Activated T-cell treated with anti-CD3 and anti-CD28 coated beads, Interleukin-2, amount 50 U/mL, for 1 hour (primary cell): ENCODE data around the gene IFIT2.
"Not testable (repeated sequence)": the region's sequence is repeated elsewhere in the genome, so short reads cannot be mapped to it uniquely, and the experiment has no call there.

Experiments used
- DNase-seq: peaks from one replicate; pipeline ENCODE4 v3.0.0-alpha.2; 2020

IFIT2 gene

DNA sequence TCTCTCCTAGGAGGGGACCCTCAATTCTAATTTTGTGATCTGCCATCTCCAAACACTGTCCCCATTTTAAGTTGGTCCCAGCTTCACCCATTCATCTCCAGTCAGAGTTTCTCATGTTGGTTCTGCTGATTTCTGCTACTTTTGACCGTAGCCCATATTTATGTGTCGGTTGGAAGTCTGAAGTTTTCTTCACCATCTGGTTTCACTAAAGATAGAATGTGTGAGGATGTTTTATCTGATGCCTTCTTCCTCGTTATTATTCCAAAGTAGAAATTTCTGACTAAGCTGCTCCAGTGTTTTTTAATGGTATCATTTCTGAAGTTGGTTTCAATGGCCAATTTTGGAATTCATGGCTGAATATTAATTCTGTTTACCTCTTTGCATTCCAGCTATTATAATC lies 21.3 kb upstream of the IFIT2 start:
- no peak for DNase-seq

DNA sequence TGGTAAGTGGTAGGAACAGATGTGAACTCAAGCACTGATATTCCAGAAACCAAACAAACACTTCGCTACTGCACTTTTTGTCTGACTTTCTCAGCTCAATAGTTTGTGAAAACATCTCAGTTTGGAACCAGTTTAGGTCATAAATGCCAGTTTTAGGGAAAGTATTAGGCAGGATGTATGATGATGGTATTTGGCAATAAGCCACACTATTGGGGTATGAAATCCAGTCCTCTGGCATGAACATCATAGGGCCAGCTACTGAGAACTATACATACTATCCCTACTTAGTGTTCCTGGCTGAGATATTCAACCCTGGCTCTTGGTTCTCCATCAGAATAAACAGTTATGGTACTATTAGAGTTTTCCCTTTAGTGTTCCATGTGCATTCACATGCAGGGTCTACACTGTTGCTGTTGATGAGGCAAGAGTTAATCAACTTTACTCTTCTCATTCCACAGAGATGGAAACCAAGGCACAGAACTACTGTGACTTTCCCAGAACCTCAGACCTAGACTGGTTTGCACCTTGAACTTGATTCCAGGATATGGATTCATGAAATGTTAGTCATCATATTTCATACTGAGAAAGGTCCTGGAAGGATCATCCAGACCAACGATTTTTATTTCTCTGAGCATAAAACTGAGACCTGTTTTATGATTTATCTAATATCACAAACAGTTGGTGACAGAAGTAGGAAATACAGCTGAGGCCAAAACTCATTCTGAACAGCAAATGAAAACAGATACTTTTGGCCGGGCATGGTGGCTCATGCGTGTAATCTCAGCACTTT lies 20.0 kb upstream of the IFIT2 start:
- DNase-seq = no peak

DNA sequence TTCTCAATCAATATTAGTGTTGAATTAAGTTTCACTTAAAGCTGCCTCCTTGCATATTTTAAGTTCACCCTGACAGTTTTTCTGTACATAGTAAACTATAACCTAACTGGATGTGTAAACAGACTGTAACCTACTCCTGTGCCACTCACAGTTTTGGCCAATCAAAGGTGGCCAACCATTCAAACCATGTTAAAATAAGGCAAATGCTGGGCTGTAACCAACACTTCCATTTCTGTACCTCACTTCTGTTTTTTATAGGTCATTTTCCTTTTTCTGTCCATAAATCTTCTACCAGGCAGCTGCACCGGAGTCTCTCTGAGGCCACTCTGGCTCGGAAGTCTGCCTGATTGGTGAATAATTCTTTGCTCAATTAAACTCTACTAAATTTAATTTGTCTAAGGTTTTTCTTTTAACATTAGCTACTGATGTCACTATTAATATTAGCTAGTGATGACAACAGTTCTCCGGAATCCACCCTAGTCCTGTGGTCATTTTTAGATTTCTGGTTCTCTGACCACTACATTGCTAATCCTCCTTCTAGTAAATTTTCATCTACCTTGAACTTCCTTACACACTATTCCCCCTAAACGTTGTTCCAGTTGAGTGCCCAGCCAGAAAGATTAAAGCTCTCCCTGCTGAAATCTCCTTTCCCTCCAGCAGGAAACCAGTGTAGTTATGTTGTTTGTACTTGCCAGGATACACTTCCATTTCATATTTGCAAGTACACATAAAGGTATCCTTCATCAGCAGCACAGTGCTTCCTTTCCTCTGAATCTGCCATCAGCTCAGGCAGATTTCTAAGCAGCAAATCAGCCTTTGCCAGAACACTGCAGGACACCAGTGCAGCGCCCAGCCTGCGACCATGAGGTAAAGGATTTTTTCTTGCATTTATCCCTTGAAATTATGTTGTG lies 18.6 kb upstream of the IFIT2 start:
- DNase-seq = no peak

DNA sequence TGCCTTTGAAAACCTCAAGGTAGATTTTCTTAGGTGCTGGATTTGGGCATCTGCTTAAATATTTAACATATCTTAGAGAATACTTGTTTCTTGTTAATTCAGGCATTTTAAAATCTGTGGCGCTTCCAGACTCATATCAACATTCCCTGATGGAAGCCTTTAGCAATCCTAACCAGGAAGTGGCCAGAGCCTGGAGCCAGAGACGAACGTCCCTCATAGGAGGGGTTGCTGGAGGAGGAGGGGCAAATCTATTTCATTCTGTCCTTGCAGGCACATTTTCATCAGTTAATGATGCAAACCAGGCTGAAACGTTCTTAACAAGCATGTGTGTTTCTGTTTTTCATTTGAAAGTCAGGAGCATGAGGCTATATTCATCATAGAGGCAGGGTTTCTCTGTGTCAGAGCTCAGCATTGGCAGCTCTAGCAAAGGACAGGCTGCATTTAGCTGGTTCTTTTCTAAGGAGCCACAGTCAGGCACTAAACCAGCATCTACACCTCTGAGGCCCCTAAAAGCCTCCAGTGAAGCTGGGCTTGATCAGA lies 17.8 kb upstream of the IFIT2 start:
- no peak for DNase-seq

DNA sequence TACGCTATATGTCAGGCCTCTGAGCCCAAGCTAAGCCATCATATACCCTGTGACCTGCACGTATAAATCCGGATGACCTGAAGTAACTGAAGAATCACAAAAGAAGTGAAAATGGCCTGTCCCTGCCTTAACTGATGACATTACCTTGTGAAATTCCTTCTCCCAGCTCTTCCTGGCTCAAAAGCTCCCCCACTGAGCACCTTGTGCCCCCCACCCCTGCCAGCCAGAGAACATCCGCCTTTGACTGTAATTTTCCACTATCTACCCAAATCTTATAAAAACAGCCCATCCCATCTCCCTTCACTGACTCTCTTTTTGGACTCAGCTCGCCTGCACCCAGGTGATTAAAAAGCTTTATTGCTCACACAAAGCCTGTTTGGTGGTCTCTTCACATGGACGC lies 17.1 kb upstream of the IFIT2 start:
- not testable (repeated sequence) for DNase-seq

DNA sequence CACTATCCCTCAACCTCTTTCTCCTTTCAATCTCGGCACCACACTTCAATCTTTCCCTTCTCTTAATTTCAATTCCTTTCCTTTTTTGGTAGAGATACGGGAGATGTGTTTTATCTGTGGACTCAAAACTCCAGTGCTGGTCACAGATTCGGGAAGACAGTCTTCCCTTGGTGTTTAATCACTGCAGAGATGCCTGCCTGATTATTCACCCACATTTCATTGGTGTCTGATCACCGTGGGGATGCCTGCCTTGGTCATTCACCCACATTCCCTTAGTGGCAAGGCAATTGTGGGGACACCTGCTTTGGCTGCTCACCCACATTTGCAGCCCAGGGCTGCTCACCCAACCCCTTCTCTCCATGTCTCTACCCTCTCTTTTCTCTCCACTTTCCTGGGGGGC lies 16.5 kb upstream of the IFIT2 start:
- DNase-seq = not testable (repeated sequence)

DNA sequence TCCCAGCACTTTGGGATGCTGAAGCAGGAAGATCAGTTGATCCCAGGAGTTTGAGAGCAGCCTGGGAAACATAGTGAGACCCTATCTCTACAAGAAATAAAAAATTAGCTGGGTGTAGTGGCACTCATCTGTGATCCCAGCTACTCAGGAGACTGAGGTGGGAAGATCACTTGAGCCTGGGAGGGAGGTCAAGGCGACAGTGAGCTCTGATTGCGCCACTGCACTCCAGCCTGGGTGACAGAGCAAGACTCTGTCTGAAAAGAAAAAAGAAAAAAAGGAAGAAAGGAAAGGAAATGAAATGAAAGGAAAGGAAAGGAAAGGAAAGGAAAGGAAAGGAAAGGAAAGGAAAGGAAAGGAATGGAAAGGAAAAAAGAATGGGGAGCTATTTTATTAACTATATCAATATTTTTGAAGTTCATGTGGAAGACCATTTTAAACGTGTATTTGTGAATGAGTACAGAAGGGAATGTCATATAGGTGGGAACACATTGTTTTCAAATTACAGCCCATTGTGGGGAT lies 7.1 kb upstream of the IFIT2 start:
- no peak for DNase-seq

DNA sequence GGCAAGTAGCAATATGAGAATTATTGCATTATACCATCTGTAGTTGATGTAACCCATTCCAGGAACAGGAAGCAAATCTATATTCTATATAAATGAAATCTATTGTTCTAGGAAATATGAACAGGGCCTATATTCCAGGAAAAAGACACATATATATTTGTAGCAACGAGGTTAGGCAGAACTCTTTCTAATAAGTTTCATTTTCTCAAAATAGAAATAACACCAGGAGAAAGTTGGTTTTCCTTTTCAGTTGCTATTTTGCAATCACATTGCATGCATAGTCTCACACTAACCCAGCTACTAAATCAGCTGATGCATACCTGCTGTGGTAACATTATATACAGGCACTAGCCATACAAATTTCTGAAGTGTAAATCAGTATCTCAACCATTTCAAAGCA lies 6.2 kb upstream of the IFIT2 start:
- DNase-seq = no peak

DNA sequence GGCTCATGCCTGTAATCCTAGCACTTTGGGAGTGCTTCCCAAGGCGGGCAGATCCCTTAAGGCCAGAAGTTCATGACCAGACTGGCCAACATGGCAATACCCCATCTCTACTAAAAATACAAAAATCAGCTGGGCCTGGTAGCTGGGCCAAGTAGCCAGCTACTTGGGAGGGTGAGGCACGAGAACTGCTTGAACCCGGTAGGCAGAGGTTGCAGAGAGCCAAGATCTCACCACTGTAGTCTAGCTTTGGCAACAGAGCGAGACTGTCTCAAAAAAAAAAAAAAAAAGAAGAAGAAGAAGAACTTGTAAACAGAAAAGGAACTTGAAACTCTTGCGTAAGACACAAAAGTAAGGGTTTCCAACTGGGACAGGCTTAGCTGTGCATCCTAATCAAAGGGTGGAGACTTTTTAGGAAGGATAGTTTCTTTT lies 5.6 kb upstream of the IFIT2 start:
- DNase-seq = no peak

DNA sequence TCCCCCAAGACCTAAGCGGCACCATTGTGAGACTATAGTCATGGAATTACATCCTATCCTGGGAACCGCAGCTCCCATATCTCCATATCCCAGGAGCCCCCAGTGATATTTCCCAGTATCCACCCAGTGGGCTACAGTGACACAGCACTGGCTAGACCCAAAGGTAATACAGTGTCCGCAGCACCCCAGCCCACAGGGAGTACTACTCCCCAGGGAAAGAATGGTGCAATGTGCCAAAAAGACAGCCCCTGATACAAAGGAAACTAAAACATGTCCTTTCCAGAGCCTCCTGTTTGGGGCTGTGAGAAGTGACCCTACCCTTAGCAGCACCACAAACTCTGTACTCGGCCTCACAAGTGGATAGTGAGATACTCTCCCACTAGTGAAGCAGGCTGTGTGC lies 4.5 kb upstream of the IFIT2 start:
- DNase-seq = no peak

DNA sequence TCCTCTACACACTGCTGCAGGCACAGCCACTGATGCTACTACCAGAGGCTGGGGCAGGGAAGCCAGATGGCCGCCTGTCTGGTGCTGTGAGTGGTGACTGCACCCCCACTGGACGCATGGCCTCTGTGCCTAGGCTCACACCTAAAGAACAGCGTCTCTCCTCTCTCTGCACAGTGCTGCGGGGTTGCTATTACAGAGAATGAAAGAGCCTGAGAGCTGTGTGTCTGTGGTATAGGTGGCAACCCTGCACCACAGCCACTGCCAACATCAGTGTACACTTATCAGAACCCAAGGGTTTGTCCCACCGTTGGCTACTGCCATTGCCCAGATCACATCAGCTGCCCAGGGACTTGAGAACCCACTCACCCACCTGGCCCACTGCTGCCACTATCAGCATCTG lies 4.1 kb upstream of the IFIT2 start:
- DNase-seq = no peak

DNA sequence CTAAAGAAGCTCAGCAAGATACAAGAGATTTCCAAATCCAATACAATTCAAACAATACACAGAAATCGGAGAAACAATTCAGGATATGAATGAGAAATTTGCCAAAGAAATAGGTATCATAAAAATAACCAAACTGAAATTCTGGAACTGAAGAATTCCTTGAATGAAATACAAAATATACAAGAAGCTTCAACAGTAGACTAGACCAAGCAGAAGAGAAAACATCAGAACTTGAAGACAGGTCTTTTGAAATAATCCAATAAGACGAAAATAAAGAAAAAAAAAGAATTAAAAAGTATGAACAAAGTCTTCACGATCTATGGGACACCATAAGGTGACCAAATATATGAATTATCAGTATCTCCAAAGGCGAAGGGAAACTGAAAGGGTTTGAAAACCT lies 2.8 kb upstream of the IFIT2 start:
- no peak for DNase-seq

DNA sequence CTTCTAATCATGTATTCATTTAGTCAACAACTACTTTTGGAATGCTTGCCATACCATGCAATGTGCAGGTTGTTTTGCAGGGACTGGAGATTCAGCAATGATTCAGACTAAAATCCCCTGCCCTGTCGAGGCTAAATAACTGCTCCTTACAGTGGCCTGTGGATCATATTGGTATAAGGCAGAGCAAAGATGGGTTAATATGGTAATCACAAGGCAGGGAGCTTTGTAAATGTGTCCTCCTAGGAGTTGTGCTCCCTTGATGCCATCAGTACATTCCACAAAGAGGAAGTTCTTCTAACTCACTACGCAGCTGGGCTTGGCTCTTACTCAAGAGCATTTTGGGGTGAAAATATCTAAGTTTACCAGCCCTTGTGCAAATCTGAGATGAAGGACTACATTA lies 614 bp upstream of the IFIT2 start:
- DNase-seq = no peak

DNA sequence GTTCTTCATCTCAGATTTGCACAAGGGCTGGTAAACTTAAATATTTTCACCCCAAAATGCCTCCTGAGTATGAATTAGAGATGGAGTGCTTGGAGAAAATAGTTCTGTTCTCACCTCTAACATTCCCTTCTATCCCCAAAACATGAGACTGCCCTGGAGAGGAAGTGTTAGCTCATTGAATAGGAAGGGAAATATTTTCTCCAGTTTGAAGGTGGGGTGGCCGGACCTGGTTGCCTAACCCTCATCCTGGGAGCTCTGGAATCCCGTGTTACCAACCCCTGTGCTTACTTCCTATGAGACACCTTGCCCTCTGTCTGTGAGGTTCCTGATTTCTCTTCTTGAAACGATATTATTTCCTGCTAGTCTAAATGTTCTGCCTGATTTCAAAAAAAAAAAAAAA lies 779 bp downstream of the IFIT2 start:
- DNase-seq = no peak

DNA sequence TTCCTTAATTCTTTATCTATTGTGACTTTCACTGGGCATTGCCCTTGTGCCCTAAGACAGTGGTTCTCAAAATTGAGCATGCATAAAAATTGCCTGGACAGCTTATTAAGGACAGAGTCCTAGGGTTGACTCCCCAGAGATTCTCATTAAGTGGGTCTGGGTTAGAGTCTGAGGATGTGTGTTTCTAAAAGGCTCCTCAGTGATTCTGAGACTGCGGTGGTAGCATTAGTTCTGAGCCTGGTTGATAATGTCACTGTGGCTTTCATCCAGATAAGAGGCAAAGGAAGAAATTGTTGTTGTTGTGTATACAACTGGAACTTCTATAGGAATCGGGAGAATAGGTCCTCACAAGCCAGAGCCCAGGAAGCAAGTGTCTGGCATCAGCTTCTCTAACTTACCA lies 1.3 kb downstream of the IFIT2 start:
- no peak for DNase-seq

DNA sequence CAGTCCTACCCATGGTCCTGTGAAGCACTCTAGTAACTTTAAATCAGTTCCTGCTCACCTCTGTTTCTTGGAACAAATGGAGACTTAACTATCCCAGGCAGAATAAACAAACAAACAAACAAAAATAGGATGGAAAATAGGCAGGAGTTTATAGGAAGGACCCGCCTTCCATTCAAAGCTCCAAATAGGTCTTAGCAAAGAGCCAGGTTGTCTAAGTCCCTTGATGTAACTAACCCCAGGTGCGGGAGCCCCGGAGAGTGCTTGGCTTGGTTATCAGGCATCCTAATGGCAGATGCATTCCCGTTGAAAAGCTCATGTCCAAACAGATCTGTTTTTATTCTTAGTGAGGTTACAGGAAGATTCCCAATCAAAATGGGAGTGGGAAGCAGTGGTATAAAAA lies 2.2 kb downstream of the IFIT2 start:
- no peak for DNase-seq

DNA sequence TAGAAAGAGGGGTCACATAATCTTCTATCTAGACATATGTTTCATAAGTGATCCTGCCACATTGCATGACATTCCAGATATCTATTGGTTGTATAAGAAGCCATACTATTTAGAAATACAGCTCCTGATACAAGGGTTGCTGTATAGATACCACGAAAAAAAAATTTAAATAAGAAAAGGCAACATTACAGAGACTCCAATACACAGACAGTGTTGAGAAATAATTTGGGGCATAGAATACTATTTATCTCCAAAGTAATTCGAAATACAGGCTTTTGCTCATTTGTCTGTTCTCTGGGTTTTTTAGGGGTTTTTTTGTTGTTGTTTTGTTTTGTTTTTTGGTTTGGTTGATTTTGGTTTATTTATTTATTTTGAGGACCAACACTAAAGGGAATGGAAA lies 2.6 kb downstream of the IFIT2 start:
- DNase-seq = no peak

DNA sequence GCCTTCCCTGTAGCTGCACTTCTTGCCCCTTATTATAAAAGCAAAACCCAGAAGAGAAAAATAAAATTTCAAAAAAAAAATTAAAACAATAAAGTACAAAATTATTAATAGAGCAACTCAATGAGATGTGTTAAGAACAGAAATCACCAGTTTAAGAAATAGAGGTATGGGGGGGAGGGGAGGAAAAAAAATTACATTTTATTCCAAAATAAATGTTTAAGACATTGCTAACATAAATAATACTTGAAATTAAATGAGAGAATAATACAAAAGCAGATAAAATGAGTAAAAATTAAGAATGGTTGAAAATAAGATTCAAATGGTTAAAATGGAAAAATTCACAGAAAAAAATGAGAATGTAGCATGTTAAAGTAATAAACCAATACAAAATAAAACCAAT lies 3.1 kb downstream of the IFIT2 start:
- no peak for DNase-seq

DNA sequence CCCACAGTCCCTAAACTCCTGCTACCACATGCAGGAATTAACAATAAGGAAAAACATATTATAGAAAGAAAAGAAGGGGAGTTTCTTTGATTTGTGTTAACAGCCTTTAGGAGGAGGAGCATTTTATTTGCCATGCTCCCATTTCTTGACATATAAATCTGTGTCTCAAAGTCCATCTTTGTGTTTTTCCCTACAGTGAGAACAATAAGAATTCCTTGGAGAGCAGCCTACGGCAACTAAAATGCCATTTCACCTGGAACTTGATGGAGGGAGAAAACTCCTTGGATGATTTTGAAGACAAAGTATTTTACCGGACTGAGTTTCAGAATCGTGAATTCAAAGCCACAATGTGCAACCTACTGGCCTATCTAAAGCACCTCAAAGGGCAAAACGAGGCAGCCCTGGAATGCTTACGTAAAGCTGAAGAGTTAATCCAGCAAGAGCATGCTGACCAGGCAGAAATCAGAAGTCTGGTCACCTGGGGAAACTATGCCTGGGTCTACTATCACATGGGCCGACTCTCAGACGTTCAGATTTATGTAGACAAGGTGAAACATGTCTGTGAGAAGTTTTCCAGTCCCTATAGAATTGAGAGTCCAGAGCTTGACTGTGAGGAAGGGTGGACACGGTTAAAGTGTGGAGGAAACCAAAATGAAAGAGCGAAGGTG lies 4.1 kb downstream of the IFIT2 start:
- no peak for DNase-seq

DNA sequence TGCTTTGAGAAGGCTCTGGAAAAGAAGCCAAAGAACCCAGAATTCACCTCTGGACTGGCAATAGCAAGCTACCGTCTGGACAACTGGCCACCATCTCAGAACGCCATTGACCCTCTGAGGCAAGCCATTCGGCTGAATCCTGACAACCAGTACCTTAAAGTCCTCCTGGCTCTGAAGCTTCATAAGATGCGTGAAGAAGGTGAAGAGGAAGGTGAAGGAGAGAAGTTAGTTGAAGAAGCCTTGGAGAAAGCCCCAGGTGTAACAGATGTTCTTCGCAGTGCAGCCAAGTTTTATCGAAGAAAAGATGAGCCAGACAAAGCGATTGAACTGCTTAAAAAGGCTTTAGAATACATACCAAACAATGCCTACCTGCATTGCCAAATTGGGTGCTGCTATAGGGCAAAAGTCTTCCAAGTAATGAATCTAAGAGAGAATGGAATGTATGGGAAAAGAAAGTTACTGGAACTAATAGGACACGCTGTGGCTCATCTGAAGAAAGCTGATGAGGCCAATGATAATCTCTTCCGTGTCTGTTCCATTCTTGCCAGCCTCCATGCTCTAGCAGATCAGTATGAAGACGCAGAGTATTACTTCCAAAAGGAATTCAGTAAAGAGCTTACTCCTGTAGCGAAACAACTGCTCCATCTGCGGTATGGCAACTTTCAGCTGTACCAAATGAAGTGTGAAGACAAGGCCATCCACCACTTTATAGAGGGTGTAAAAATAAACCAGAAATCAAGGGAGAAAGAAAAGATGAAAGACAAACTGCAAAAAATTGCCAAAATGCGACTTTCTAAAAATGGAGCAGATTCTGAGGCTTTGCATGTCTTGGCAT lies 4.8 kb downstream of the IFIT2 start:
- no peak for DNase-seq

DNA sequence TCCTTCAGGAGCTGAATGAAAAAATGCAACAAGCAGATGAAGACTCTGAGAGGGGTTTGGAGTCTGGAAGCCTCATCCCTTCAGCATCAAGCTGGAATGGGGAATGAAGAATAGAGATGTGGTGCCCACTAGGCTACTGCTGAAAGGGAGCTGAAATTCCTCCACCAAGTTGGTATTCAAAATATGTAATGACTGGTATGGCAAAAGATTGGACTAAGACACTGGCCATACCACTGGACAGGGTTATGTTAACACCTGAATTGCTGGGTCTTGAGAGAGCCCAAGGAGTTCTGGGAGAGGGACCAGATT lies 5.4 kb downstream of the IFIT2 start:
- no peak for DNase-seq

DNA sequence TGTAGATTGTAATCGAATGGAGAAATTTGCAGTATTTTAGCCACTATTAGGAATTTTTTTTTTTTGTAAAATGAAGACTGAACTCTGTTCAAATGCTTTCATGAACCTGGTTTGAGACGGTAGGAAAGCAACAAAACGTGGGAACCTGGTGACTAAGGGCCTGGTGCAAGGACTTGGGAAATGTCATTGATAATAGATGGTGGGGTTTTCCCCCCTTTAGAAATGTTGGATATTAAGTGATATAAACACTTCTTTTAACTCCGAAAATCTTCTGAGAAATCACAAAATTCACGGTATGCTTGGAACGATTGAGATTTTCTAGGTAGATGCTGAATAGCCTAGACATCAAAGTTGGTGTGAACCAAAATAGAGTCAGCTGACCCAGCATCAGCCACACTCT lies 6.4 kb downstream of the IFIT2 start:
- DNase-seq = no peak

DNA sequence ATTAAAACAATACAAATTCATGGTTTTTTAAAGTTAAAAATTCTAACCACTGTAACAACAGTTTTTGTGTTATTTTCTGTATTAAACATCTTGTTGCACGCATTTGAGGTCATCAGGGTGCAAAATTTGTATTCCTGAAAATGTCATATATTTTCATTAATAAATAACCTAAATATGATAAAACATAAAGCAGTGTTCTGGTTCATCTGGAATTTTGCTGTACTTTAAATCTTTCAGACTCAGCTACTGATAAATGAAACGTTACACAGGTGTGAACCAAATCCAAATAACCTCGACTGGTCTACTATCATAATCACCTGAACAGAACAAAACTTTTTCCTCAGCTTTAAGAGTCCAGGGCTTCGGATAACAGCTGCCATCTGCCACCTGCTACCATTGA lies 6.9 kb downstream of the IFIT2 start:
- no peak for DNase-seq
